Tibial nerve (tissue), 3 donors: ENCODE results near the gene CCDC24.

Source experiments
- EP300 ChIP-seq, 2 donors: sonication (generic); formaldehyde crosslinking; IDR thresholded peaks; one replicate each; pipeline ENCODE4 v1.6.1; 2017; ENCODE audit warnings: antibody characterized with exemption in 2 of 2, mild to moderate bottlenecking in 1 of 2
- POLR2A ChIP-seq, 2 donors: fragments of 450-650 bp; IDR thresholded peaks; one replicate each; pipeline ENCODE4 v1.6.1; 2017; ENCODE audit warnings: antibody characterized with exemption in 2 of 2, mild to moderate bottlenecking in 2 of 2, moderate library complexity in 2 of 2

GRCh38 chr1:44016041-44016889, 24.9 kb downstream of the CCDC24 start:
- TF ChIP-seq POLR2A (IDR thresholded peaks at IDR 0.05) (no peak), EP300 (IDR thresholded peaks at IDR 0.05) (no peak)
